CD4-positive, alpha-beta T cell (primary cell): Measurements from ENCODE around the gene ARPP21. TPM values are rescaled to one million over a fixed set of nuclear protein-coding genes. Genes with fewer than 3 reads are reported as not detected.
"Not testable (repeated sequence)": the region's sequence is repeated elsewhere in the genome, so short reads cannot be mapped to it uniquely, and the experiment has no call there.

Experiments
- ATAC-seq: fragments of 200-7000 bp; cut with Tn5 transposase; one replicate; pipeline ENCODE4 v1.10.0; 2022; ENCODE audit warnings: mild to moderate bottlenecking; ENCODE audit not compliant: poor library complexity
- CTCF ChIA-PET: fragments of 350-600 bp; sonication (Branson Sonifier 250); formaldehyde crosslinking; loops from one replicate; lab custom pipeline; 2021; ENCODE audit warnings: antibody characterized with exemption, inconsistent platforms; lab: Charles Lee
- POLR2A ChIA-PET: fragments of 350-600 bp; sonication (Branson Sonifier 250); formaldehyde crosslinking; loops from one replicate; lab custom pipeline; 2021; ENCODE audit warnings: antibody characterized with exemption, inconsistent platforms; lab: Charles Lee
- DNase-seq, 14 experiments: peaks; one replicate each; pipeline ENCODE4 v3.0.0-alpha.2; 2013 to 2020; ENCODE audit warnings: mixed read lengths in 2 of 14
- H3K27ac ChIP-seq, 2 donors: one replicate each; pipeline versions ENCODE4 v1.5.1 to v1.7.0; 2013; ENCODE audit warnings: low read length in 2 of 2, low read depth in 1 of 2, mild to moderate bottlenecking in 1 of 2
- H3K27me3 ChIP-seq, 2 experiments: 1 replicate in 1 of 2; 2 replicates in 1 of 2; pipeline versions ENCODE4 v1.6.1 to v1.7.0; 2013; ENCODE audit warnings: low read length in 2 of 2, control low read depth in 1 of 2, mild to moderate bottlenecking in 1 of 2, moderate library complexity in 1 of 2; ENCODE audit not compliant: insufficient read depth in 2 of 2, control insufficient read depth in 1 of 2
- H3K36me3 ChIP-seq: one replicate; pipeline ENCODE4 v1.6.1; 2013; ENCODE audit warnings: low read length, control low read depth; ENCODE audit not compliant: insufficient read depth
- H3K4me1 ChIP-seq: one replicate; pipeline ENCODE4 v1.6.1; 2013; ENCODE audit warnings: low read length, control low read depth; ENCODE audit not compliant: insufficient read depth
- H3K4me3 ChIP-seq: one replicate; pipeline ENCODE4 v1.5.1; 2013; ENCODE audit warnings: mild to moderate bottlenecking, low read length, moderate library complexity
- H3K9me3 ChIP-seq, 2 experiments: 1 replicate in 1 of 2; 2 replicates in 1 of 2; pipeline versions ENCODE4 v1.6.1 to v1.7.0; 2013; ENCODE audit warnings: low read length in 2 of 2, mild to moderate bottlenecking in 2 of 2, control low read depth in 1 of 2, moderate library complexity in 1 of 2; ENCODE audit not compliant: control insufficient read depth in 1 of 2, insufficient read depth in 1 of 2
- H3K27ac Mint-ChIP-seq: one replicate; pipeline ENCODE4 v1.8.0; 2020; ENCODE audit warnings: mixed read lengths
- H3K27me3 Mint-ChIP-seq: one replicate; pipeline ENCODE4 v1.8.0; 2021; ENCODE audit warnings: mixed read lengths
- H3K36me3 Mint-ChIP-seq: one replicate; pipeline ENCODE4 v1.8.0; 2021; ENCODE audit warnings: low read depth, mixed read lengths
- H3K4me1 Mint-ChIP-seq: one replicate; pipeline ENCODE4 v1.8.0; 2021; ENCODE audit warnings: low read depth, mixed read lengths
- H3K4me3 Mint-ChIP-seq: one replicate; pipeline ENCODE4 v1.8.0; 2020; ENCODE audit warnings: mild to moderate bottlenecking, mixed read lengths
- H3K9me3 Mint-ChIP-seq: one replicate; pipeline ENCODE4 v1.8.0; 2020; ENCODE audit warnings: mixed read lengths
- CTCF ChIP-seq: fragments of 200-600 bp; IDR thresholded peaks from one replicate; pipeline ENCODE4 v1.8.0; 2022; ENCODE audit warnings: antibody characterized with exemption, mild to moderate bottlenecking
- intact Hi-C, 2 experiments: fragments of 100-400 bp; cut with DNase I in 1 of 2; cut with micrococcal nuclease in 1 of 2; formaldehyde crosslinking; loops; one replicate each; pipeline versions ENCODE4 v1.15.1 to v1.9.0; 2023 to 2025; cut with DNase I, micrococcal nuclease
- total RNA-seq, 174 experiments: library from RNA in 2 of 174; stranded (reverse) in 2 of 174; gene quantifications; one replicate each; pipeline ENCODE4 v1.2.3 and lab custom pipeline; 2021 to 2026

The ARPP21 gene
- total RNA-seq, 2 experiments from 2014 or later: not detected

- DNase-seq (no peak), ATAC-seq (no peak)
- CTCF ChIA-PET: no interaction called here
- POLR2A ChIA-PET: no interaction called here
- intact Hi-C loops: no loop called here
- H3K9me3 ChIP-seq: peaks cover 0 to 3% of the 10 kb centered on the region in 2 experiments
- no peaks in the 10 kb centered on the region for H3K36me3 ChIP-seq
- TF ChIP-seq CTCF: no peak
- H3K27me3 ChIP-seq: no peaks in the 10 kb centered on the region
- no peaks in the 10 kb centered on the region for H3K4me1 ChIP-seq
- H3K4me3 ChIP-seq: no peak overlapping the region
- Mint-ChIP-seq H3K4me3 (no peak overlapping the region), H3K27ac (no peak overlapping the region), H3K9me3 (no peaks in the 10 kb centered on the region), H3K36me3 (no peaks in the 10 kb centered on the region), H3K27me3 (no peaks in the 10 kb centered on the region), H3K4me1 (no peaks in the 10 kb centered on the region)
- no peak overlapping the region for H3K27ac ChIP-seq
Observed at GRCh38 chr3:35617370-35617769, 22.0 kb upstream of the ARPP21 start.

- H3K4me1 Mint-ChIP-seq, CTCF ChIA-PET, H3K4me3 Mint-ChIP-seq, H3K27me3 Mint-ChIP-seq, H3K9me3 ChIP-seq, POLR2A ChIA-PET, H3K4me1 ChIP-seq, H3K9me3 Mint-ChIP-seq, H3K4me3 ChIP-seq, H3K27ac ChIP-seq, ATAC-seq, H3K36me3 Mint-ChIP-seq, DNase-seq, intact Hi-C loops, H3K36me3 ChIP-seq, H3K27me3 ChIP-seq, H3K27ac Mint-ChIP-seq: not testable (repeated sequence)
Observed at GRCh38 chr3:35620238-35620637, 19.1 kb upstream of the ARPP21 start.

- Mint-ChIP-seq H3K4me1 (no peaks in the 10 kb centered on the region), H3K27ac (no peak overlapping the region), H3K36me3 (no peaks in the 10 kb centered on the region), H3K27me3 (no peaks in the 10 kb centered on the region), H3K9me3 (no peaks in the 10 kb centered on the region), H3K4me3 (no peak overlapping the region)
- CTCF ChIA-PET: no interaction called here
- DNase-seq (no peak), ATAC-seq (no peak)
- POLR2A ChIA-PET: no interaction called here
- no peak for TF ChIP-seq CTCF
- Histone ChIP-seq H3K4me3 (no peak overlapping the region), H3K9me3 (peaks cover 0 to 2% of the 10 kb centered on the region in 2 experiments), H3K36me3 (no peaks in the 10 kb centered on the region), H3K27me3 (no peaks in the 10 kb centered on the region), H3K4me1 (no peaks in the 10 kb centered on the region), H3K27ac (no peak overlapping the region)
- intact Hi-C loops: no loop called here
Observed at GRCh38 chr3:35624698-35625097, 14.6 kb upstream of the ARPP21 start.

DNA sequence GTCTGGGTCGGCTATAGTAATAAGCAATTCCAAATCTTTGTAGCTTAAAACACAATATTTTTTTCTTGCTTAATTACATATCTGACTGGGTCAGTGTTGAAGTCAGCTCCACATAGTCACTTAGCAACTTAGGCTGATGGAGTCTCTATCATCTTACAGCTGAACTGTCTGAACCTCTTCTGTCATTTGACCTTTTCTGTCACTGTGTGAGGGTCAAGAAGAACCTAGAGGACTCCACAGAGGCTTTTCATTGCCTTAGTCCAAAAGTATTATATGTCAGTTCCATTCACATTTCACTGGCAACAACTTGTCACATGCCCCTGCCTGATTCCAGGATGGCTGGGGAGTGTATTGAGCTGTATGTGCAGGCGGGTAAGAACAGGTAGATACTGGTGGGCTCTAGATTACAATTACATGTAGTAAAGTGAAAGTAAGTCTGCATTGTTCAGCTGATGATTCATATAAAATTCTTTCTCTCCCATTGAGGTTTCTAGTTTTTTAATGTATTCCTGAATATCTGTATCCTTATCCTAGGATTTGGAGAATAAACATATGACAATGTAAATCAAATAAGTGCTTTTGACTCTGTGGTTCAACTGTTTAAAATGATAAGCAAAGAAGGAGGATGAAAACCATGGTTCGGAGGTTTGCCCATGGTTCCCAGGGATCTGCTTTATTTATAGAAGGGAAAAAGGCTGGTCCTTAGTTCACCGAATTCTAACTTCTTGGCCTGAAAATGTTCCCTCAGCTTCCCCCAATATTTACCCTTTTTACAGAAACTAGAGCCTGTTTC lies 5.8 kb upstream of the ARPP21 start:
- H3K4me3 Mint-ChIP-seq: no peak overlapping the region
- intact Hi-C loops: no loop called here
- POLR2A ChIA-PET: no interaction called here

More for the DNA sequence above, 5.8 kb upstream of the ARPP21 start:
- no peak overlapping the region for H3K27ac ChIP-seq
- ATAC-seq (no peak), DNase-seq (no peak)
- H3K4me3 ChIP-seq: no peak overlapping the region
- TF ChIP-seq CTCF: no peak
- CTCF ChIA-PET: no interaction called here
- H3K27me3 ChIP-seq: peaks cover 0 to under 1% of the 10 kb centered on the region in 2 experiments
- no peaks in the 10 kb centered on the region for H3K4me1 ChIP-seq
- H3K36me3 ChIP-seq: no peaks in the 10 kb centered on the region
- peaks cover 13% of the 10 kb centered on the region for H3K27me3 Mint-ChIP-seq
- no peaks in the 10 kb centered on the region for H3K9me3 Mint-ChIP-seq
- H3K9me3 ChIP-seq: peaks cover 0 to 4% of the 10 kb centered on the region in 2 experiments
- no peaks in the 10 kb centered on the region for H3K36me3 Mint-ChIP-seq
- H3K27ac Mint-ChIP-seq: no peak overlapping the region
- H3K4me1 Mint-ChIP-seq: no peaks in the 10 kb centered on the region
